SIG-M5 treated with dmso at 0.1 percent for 504 hours (cell line): ENCODE results near the gene ZNF208.
"Not testable (repeated sequence)": the region's sequence is repeated elsewhere in the genome, so short reads cannot be mapped to it uniquely, and the experiment has no call there.

Experiments
- DNase-seq: peaks from one replicate; lab custom pipeline; 2025; ENCODE audit not compliant: unreplicated experiment; lab: John Stamatoyannopoulos, UW

The ZNF208 gene

GRCh38 chr19:21885516-21885915 lies 125.2 kb downstream of the ZNF208 start:
- DNase-seq, result not testable (repeated sequence)

GRCh38 chr19:21884786-21885185 lies 126.0 kb downstream of the ZNF208 start:
- DNase-seq, result not testable (repeated sequence)

GRCh38 chr19:21883516-21883915 lies 127.2 kb downstream of the ZNF208 start:
- no peak for DNase-seq
